ENCODE measurements around the gene MESP1.

DNA sequence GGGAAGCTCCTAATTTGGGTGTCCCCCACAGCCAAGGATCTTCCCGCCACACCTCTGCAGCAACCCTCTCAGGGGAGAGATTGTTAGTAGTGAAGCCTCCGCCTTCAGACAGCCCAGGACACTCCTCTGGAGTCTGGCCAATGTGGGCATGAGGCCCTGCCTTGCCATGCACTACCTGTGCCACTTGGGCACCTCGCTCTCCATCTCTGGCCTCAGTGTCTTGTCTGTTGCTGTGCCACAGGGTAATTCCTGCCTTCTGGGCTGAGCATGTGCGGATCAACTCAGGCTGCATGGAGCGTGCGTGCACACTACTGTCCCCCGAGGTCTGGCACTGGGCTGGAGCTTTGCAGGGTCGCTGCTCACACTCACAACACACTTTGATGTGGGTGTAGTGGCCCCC, 7.9 kb upstream of the MESP1 start:
- TF ChIP-seq EZH2 (IDR thresholded peaks at IDR 0.05; ENCODE audit: insufficient read depth, poor library complexity, severe bottlenecking) (no peak), EZH2phosphoT487 (IDR thresholded peaks at IDR 0.05; ENCODE audit: insufficient read depth, low read depth) (no peak)
